Measurements from ENCODE around the gene HS3ST5. TPM values are rescaled to one million over a fixed set of nuclear protein-coding genes. Genes with fewer than 3 reads are reported as not detected.

The HS3ST5 gene
- total RNA-seq, 4 donors from 2014 or later, result 0.48 TPM; not detected in 3

DNA sequence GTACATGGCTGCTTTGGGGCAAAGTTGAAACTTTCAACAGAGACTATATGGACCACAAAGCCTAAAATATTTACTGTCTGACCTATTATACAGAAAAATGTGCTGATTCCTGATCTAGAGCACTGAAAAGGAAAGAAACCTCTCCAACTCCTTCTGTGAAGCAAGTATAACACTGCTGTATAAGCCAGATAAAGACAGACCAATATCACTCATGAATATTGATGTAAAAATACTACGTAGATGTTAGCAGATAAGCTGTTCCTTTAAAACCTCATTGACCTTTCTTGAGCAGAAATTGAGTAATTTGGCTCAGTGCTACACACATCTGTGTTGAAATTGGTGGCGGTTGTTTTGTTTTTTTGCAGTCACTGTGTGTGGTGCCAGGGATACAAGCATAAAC is 302.0 kb downstream of the HS3ST5 start:
- no peak for TF ChIP-seq POLR2A (IDR thresholded peaks at IDR 0.05)
- Histone ChIP-seq H3K9me3 (no peaks in the 10 kb centered on the region), H3K4me1 (no peaks in the 10 kb centered on the region), H3K4me3 (no peak overlapping the region), H3K36me3 (no peaks in the 10 kb centered on the region), H3K27ac (no peak overlapping the region), H3K27me3 (no peaks in the 10 kb centered on the region)
- no peak for DNase-seq
- intact Hi-C loops (cut with DNase I; ENCODE audit: low total_unique reads), result no loop called here

DNA sequence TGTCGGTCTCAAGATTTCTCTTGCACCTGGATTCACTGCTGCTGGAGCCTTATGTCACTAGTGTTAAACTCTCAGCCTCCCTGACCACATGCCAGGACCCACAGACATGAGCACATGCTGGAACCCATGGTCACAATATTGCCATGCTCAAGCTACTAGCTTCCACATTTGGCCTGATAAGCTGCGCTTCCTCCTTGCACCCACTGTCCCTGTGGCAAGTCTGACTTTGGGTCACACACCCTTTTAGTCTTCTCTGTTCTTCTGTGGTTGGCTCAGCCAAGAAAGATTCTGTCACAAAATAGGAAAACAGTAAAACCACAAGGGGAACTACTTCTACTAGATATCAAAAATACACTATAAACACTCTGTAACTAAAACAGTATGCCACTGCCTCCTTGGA is 303.0 kb downstream of the HS3ST5 start:
- no peak for DNase-seq
- no peak overlapping the region for H3K27ac ChIP-seq
- no peaks in the 10 kb centered on the region for H3K4me1 ChIP-seq
- no peaks in the 10 kb centered on the region for H3K27me3 ChIP-seq
- no peak for TF ChIP-seq POLR2A (IDR thresholded peaks at IDR 0.05)
- TF ChIP-seq, protein P1, sequence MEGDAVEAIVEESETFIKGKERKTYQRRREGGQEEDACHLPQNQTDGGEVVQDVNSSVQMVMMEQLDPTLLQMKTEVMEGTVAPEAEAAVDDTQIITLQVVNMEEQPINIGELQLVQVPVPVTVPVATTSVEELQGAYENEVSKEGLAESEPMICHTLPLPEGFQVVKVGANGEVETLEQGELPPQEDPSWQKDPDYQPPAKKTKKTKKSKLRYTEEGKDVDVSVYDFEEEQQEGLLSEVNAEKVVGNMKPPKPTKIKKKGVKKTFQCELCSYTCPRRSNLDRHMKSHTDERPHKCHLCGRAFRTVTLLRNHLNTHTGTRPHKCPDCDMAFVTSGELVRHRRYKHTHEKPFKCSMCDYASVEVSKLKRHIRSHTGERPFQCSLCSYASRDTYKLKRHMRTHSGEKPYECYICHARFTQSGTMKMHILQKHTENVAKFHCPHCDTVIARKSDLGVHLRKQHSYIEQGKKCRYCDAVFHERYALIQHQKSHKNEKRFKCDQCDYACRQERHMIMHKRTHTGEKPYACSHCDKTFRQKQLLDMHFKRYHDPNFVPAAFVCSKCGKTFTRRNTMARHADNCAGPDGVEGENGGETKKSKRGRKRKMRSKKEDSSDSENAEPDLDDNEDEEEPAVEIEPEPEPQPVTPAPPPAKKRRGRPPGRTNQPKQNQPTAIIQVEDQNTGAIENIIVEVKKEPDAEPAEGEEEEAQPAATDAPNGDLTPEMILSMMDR (IDR thresholded peaks at IDR 0.05), result no peak
- no peak overlapping the region for H3K4me3 ChIP-seq
- no peaks in the 10 kb centered on the region for H3K9me3 ChIP-seq
- H3K36me3 ChIP-seq, result no peaks in the 10 kb centered on the region
- intact Hi-C loops (cut with DNase I; ENCODE audit: low total_unique reads), result no loop called here

DNA sequence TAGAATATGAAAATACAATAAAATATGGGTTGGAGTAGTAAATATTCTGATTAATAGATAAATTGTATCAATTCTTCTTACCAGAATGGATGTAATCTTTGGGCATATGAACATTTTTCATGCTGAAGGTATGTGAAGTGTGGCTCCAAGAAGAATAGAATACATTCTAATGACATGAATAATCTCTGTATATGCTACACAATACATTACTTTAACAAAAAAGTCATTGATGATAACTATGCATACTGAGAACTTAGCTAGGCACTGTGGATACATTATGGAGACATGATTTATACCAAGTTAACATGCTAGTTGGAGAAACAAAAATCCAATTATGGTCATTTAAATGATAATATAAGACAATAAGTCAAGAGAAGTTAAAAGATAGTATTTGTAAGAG is 309.2 kb downstream of the HS3ST5 start:
- Histone ChIP-seq H3K27me3 (no peaks in the 10 kb centered on the region), H3K4me1 (no peaks in the 10 kb centered on the region), H3K4me3 (no peak overlapping the region), H3K9me3 (no peaks in the 10 kb centered on the region), H3K36me3 (no peaks in the 10 kb centered on the region), H3K27ac (no peak overlapping the region)
- intact Hi-C loops (cut with DNase I; ENCODE audit: low total_unique reads), result no loop called here
- no peak for TF ChIP-seq POLR2A (IDR thresholded peaks at IDR 0.05)
- TF ChIP-seq, protein P1 (IDR thresholded peaks at IDR 0.05), result no peak
- DNase-seq, result no peak

DNA sequence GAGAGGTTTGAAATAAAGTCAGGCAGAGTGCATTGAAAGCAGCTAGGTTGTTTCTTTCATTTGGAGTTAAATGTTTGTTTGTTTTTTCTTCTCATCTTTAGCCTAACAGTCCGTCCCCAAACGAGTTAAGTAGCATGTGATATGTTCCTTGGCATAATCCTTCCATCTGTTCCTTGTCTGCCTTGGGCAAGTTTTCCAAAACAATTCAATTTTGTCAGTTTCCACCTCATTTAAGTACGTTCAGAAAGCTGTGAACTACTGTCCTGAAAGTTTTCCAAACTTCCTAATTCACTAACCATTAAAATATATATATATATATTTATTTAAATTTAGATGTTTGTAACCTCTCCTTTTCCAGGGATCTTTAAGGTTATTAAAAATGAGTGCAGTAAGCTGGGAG is 310.1 kb downstream of the HS3ST5 start:
- DNase-seq, result no peak
- no peak overlapping the region for H3K27ac ChIP-seq
- no peaks in the 10 kb centered on the region for H3K36me3 ChIP-seq
- intact Hi-C loops (cut with DNase I; ENCODE audit: low total_unique reads), result no loop called here
- no peak overlapping the region for H3K4me3 ChIP-seq
- no peaks in the 10 kb centered on the region for H3K9me3 ChIP-seq
- no peaks in the 10 kb centered on the region for H3K27me3 ChIP-seq
- no peak for TF ChIP-seq POLR2A (IDR thresholded peaks at IDR 0.05)
- TF ChIP-seq, protein P1 (IDR thresholded peaks at IDR 0.05), result no peak
- no peaks in the 10 kb centered on the region for H3K4me1 ChIP-seq

DNA sequence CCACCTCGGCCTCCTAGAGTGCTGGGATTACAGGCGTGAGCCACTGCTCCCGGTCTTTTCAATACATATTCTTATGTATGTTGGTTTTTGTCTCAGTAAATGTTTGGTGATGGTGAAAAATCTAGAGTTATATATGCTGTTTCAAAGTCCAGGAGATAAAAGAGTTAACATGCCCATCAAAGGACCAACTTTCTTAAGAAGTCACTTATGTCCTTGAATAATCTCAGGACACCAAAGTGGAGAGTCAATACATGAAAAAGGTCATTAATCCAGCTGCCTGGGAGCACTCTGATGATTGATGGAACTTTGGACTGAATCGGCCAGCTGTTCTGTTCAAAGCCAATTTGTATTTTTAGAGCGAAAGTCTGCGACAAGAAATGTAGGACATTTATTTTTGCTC is 312.1 kb downstream of the HS3ST5 start:
- Histone ChIP-seq H3K9me3 (no peaks in the 10 kb centered on the region), H3K4me1 (no peaks in the 10 kb centered on the region), H3K36me3 (no peaks in the 10 kb centered on the region), H3K27me3 (no peaks in the 10 kb centered on the region), H3K27ac (no peak overlapping the region), H3K4me3 (no peak overlapping the region)
- intact Hi-C loops (cut with DNase I; ENCODE audit: low total_unique reads), result no loop called here
- no peak for DNase-seq
- TF ChIP-seq, protein P1 (IDR thresholded peaks at IDR 0.05), result no peak
- TF ChIP-seq POLR2A (IDR thresholded peaks at IDR 0.05), result no peak

DNA sequence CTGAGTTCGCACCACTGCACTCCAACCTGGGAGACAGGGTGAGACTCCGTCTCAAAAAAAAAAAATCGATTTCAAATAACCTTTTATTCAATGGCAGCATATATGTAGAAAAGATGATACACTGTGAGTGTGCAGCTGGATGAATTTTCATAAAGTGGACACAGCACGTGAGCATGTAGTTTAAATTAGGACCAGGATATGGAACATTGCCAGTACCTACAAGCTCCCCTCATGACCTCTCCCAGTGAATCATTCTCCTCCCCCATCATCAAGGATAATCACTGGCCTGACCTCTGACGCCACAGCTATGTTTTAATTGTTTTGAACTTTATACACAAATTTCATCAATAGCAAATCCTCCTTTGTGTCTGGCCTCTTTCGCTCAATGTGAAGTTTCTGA is 318.1 kb downstream of the HS3ST5 start:
- Histone ChIP-seq H3K27me3 (no peaks in the 10 kb centered on the region), H3K9me3 (no peaks in the 10 kb centered on the region), H3K4me3 (no peak overlapping the region), H3K4me1 (no peaks in the 10 kb centered on the region), H3K36me3 (no peaks in the 10 kb centered on the region), H3K27ac (no peak overlapping the region)
- no peak for DNase-seq
- intact Hi-C loops (cut with DNase I; ENCODE audit: low total_unique reads), result no loop called here
- no peak for TF ChIP-seq POLR2A (IDR thresholded peaks at IDR 0.05)
- TF ChIP-seq, protein P1 (IDR thresholded peaks at IDR 0.05), result no peak
